GF-D8 (cell line): ENCODE measurements around the gene P2RY12.

Experiments
- DNase-seq: peaks from one replicate; lab custom pipeline; 2025; lab: John Stamatoyannopoulos, UW

P2RY12 gene

GRCh38 chr3:151384741-151385174 is at the start of gene P2RY12:
Gene P2RY12 (minus strand): TSS chr3:151384753. CDS start chr3:151338845, 45,908 bp downstream.
- DNase-seq, result no peak

GRCh38 chr3:151432616-151433372 is 48.2 kb upstream of the P2RY12 start:
- no peak for DNase-seq

GRCh38 chr3:151431940-151432339 is 47.4 kb upstream of the P2RY12 start:
- DNase-seq, result no peak

- DNase-seq, result no peak
Observed at GRCh38 chr3:151430821-151431484, 46.4 kb upstream of the P2RY12 start.

GRCh38 chr3:151428386-151428785 is 43.8 kb upstream of the P2RY12 start:
- no peak for DNase-seq

- DNase-seq, result peak; percentile 17
Observed at GRCh38 chr3:151426341-151426657, 41.7 kb upstream of the P2RY12 start.

GRCh38 chr3:151425627-151426340 is 41.2 kb upstream of the P2RY12 start:
- no peak for DNase-seq

- DNase-seq, result no peak
Observed at GRCh38 chr3:151423091-151423490, 38.5 kb upstream of the P2RY12 start.

- DNase-seq, result no peak
Observed at GRCh38 chr3:151421938-151422337, 37.4 kb upstream of the P2RY12 start.

GRCh38 chr3:151419806-151420205 is 35.3 kb upstream of the P2RY12 start:
- no peak for DNase-seq

- DNase-seq, result no peak
Observed at GRCh38 chr3:151415289-151415688, 30.7 kb upstream of the P2RY12 start.

GRCh38 chr3:151412989-151413388 is 28.4 kb upstream of the P2RY12 start:
- DNase-seq, result no peak

- no peak for DNase-seq
Observed at GRCh38 chr3:151410891-151411559, 26.5 kb upstream of the P2RY12 start.

- no peak for DNase-seq
Observed at GRCh38 chr3:151407928-151408327, 23.4 kb upstream of the P2RY12 start.

GRCh38 chr3:151404316-151404715 is 19.8 kb upstream of the P2RY12 start:
- no peak for DNase-seq

GRCh38 chr3:151403246-151403645 is 18.7 kb upstream of the P2RY12 start:
- DNase-seq, result no peak

- DNase-seq, result no peak
Observed at GRCh38 chr3:151402349-151402748, 17.8 kb upstream of the P2RY12 start.

GRCh38 chr3:151400341-151400740 is 15.8 kb upstream of the P2RY12 start:
- no peak for DNase-seq

- DNase-seq, result no peak
Observed at GRCh38 chr3:151398895-151399294, 14.3 kb upstream of the P2RY12 start.

- no peak for DNase-seq
Observed at GRCh38 chr3:151395806-151396205, 11.3 kb upstream of the P2RY12 start.

- DNase-seq, result no peak
Observed at GRCh38 chr3:151394611-151395010, 10.1 kb upstream of the P2RY12 start.

- no peak for DNase-seq
Observed at GRCh38 chr3:151393941-151394340, 9.4 kb upstream of the P2RY12 start.
